ENCODE results near the gene KCTD15. TPM values are rescaled to one million over a fixed set of nuclear protein-coding genes. Genes with fewer than 3 reads are reported as not detected.

Gene KCTD15
- total and polyA plus RNA-seq, 10 of the 15 experiments (the other 5 are each of a cell fraction or from before 2014, with no cell fraction given), result not detected

DNA sequence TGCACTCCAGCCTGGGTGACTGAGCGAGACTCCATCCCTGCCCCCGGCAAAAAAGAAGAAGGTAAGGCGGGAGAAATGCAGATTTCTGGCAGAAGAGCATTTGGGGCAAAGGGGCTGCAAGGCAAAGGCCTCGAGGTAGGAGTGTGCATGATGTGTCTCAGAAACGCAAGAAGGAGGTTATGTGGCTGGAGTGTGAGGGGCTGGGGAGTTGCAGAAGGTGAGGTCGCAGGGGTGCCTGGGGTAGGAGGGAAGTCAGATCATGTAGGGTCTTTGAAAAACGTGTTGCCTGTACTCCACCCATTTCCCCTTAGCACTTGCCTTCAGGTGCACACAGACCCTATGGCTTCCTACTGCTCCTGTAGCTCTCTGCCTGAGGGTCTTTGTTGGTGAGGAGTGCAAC is 29.9 kb downstream of the KCTD15 start:
- FAIRE-seq (no peak), ATAC-seq (no peak), DNase-seq (ENCODE audit: low read depth, low spot score) (no peak)
- no peaks in the 10 kb centered on the region for H3K79me2 ChIP-seq (ENCODE audit: control insufficient read depth, insufficient read depth, low read length)
- SMC1A ChIA-PET (ENCODE audit: uncharacterized antibody, unreplicated experiment), result no interaction called here
- CTCF ChIA-PET, result no interaction called here
- H3K27ac ChIP-seq (ENCODE audit: control insufficient read depth, insufficient read depth), result no peak overlapping the region
- no peaks in the 10 kb centered on the region for H3K36me3 ChIP-seq (ENCODE audit: control insufficient read depth in 2 of 2, insufficient read depth in 2 of 2, low read length in 1 of 2)
- intact Hi-C loops (cut with micrococcal nuclease; ENCODE audit: unreplicated experiment) (no loop called here), in situ Hi-C loops (cut with MboI) (no loop called here)
- POLR2A ChIA-PET, result no interaction called here
- no peak for TF ChIP-seq HCFC1 (IDR thresholded peaks at IDR 0.05; ENCODE audit: low read length)
- no peak for TF ChIP-seq IRF3 (IDR thresholded peaks at IDR 0.05)
- TF ChIP-seq, protein P1, sequence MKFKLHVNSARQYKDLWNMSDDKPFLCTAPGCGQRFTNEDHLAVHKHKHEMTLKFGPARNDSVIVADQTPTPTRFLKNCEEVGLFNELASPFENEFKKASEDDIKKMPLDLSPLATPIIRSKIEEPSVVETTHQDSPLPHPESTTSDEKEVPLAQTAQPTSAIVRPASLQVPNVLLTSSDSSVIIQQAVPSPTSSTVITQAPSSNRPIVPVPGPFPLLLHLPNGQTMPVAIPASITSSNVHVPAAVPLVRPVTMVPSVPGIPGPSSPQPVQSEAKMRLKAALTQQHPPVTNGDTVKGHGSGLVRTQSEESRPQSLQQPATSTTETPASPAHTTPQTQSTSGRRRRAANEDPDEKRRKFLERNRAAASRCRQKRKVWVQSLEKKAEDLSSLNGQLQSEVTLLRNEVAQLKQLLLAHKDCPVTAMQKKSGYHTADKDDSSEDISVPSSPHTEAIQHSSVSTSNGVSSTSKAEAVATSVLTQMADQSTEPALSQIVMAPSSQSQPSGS (IDR thresholded peaks at IDR 0.05; ENCODE audit: low read length), result no peak
- no peaks in the 10 kb centered on the region for H3K27me3 ChIP-seq (replicated peaks in 1 of 2; ENCODE audit: control insufficient read depth in 2 of 2, insufficient read depth in 2 of 2, low read length in 1 of 2)
- no peaks in the 10 kb centered on the region for H4K20me1 ChIP-seq (ENCODE audit: control insufficient read depth, insufficient read depth)
- H3K4me3 ChIP-seq, result no peak overlapping the region
- no peak overlapping the region for H3K4me2 ChIP-seq (ENCODE audit: control insufficient read depth, insufficient read depth)
- RAD21 ChIA-PET (ENCODE audit: unreplicated experiment), result no interaction called here
- 22% methylated on average over 7 of the region's 7 CpGs for WGBS (ENCODE audit: insufficient coverage, insufficient replicate concordance, low lambda C conversion rate, missing lambda C conversion rate)
- no peak overlapping the region for H2AFZ ChIP-seq (ENCODE audit: control insufficient read depth, low read depth, low read length)
- H3K4me1 ChIP-seq (ENCODE audit: control insufficient read depth, insufficient read depth, low read length), result no peaks in the 10 kb centered on the region
- H3K9me3 ChIP-seq (replicated peaks; ENCODE audit: control insufficient read depth, insufficient read depth, low read length), result no peaks in the 10 kb centered on the region
- BruUV-seq (replicated peaks), result no TSS peak
- H3K9ac ChIP-seq (ENCODE audit: control insufficient read depth, insufficient read depth, low read length), result no peak overlapping the region

DNA sequence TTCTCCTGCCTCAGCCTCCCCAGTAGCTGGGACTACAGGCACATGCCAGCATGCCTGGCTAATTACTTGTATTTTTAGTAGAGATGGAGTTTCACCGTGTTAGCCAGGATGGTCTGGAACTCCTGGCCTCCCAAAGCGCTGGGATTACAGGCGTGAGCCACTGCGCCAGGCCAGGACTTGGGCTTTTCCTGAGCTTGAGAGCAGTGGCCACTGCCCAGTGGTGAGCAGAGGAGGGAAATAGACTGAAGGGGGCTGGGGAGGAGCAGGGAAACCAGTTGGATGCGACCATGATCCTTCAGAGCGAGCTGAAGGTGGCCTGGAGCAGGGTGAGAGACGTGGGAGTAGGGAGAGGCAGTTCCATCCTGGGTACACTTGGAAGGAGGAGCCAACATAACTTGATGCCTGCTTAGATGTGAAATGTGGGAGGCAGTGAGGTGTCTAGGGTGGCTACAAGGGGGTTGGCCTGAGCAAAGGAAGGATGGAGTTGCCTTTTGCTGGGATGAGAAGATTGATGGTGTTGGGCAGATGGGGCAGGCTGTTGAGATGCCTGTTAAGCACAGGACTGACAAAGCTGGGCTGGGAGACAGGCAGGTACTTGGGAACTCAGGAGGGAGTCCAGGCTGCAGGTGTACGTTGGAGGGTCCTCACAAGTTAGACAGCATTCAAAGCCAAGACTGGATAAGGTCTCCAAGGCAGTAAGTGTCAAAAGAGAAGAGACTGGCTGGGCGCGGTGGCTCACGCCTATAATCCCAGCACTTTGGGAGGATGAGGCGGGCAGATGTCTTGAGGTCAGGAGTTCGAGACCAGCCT is 31.8 kb downstream of the KCTD15 start:
- no peak for ATAC-seq
- FAIRE-seq, result no peak
- DNase-seq (ENCODE audit: low read depth, low spot score), result no peak
- TF ChIP-seq ZNF207 (IDR thresholded peaks at IDR 0.05; ENCODE audit: borderline replicate concordance) (no peak), CREM (IDR thresholded peaks at IDR 0.05; ENCODE audit: low read depth) (no peak), NFXL1 (IDR thresholded peaks at IDR 0.05; ENCODE audit: borderline replicate concordance) (no peak), HDAC2 (IDR thresholded peaks at IDR 0.05) (no peak), POLR2A (IDR thresholded peaks at IDR 0.05; ENCODE audit: low read depth, low read length) (no peak), KLF5 (IDR thresholded peaks at IDR 0.05; ENCODE audit: partially characterized antibody) (no peak), NR2F1 (conservative IDR thresholded peaks at IDR 0.05) (no peak), POU2F2 (IDR thresholded peaks at IDR 0.05; ENCODE audit: borderline replicate concordance, low read depth, low read length) (no peak), TARDBP (IDR thresholded peaks at IDR 0.05; ENCODE audit: borderline replicate concordance) (no peak), CBX3 (IDR thresholded peaks at IDR 0.05; ENCODE audit: borderline replicate concordance, low read depth) (no peak), HDGF (IDR thresholded peaks at IDR 0.05) (no peak), YY1 (IDR thresholded peaks at IDR 0.05; ENCODE audit: low read depth, low read length) (no peak), USF1 (IDR thresholded peaks at IDR 0.05; ENCODE audit: borderline replicate concordance, extremely low read length, insufficient read depth, low read depth, low read length) (no peak), SMARCA5 (IDR thresholded peaks at IDR 0.05) (no peak), RBBP5 (conservative IDR thresholded peaks at IDR 0.05) (no peak)

More for the DNA sequence above, 31.8 kb downstream of the KCTD15 start:
- intact Hi-C loops (cut with micrococcal nuclease; ENCODE audit: unreplicated experiment), result no loop called here
- H3K27ac ChIP-seq (ENCODE audit: control insufficient read depth, insufficient read depth), result no peak overlapping the region
- H3K27me3 ChIP-seq (replicated peaks in 1 of 2; ENCODE audit: control insufficient read depth in 2 of 2, insufficient read depth in 2 of 2, low read length in 1 of 2), result no peaks in the 10 kb centered on the region
- POLR2A ChIA-PET, result no interaction called here
- RAD21 ChIA-PET (ENCODE audit: unreplicated experiment), result no interaction called here
- H3K4me1 ChIP-seq (ENCODE audit: control insufficient read depth, insufficient read depth, low read length), result no peaks in the 10 kb centered on the region
- no peaks in the 10 kb centered on the region for H3K36me3 ChIP-seq (ENCODE audit: control insufficient read depth in 2 of 2, insufficient read depth in 2 of 2, low read length in 1 of 2)
- H4K20me1 ChIP-seq (ENCODE audit: control insufficient read depth, insufficient read depth), result no peaks in the 10 kb centered on the region
- no TSS peak for BruUV-seq (replicated peaks)
- in situ Hi-C loops (cut with MboI), result no loop called here
- H3K79me2 ChIP-seq (ENCODE audit: control insufficient read depth, insufficient read depth, low read length), result no peaks in the 10 kb centered on the region
- CTCF ChIA-PET, result no interaction called here
- 48% methylated on average over 13 of the region's 13 CpGs for whole genome bisulfite sequencing (ENCODE audit: insufficient coverage, insufficient replicate concordance, low lambda C conversion rate, missing lambda C conversion rate)
- no peak overlapping the region for H3K4me2 ChIP-seq (ENCODE audit: control insufficient read depth, insufficient read depth)
- H3K4me3 ChIP-seq, result no peak overlapping the region
- SMC1A ChIA-PET (ENCODE audit: uncharacterized antibody, unreplicated experiment), result no interaction called here
- no peaks in the 10 kb centered on the region for H3K9me3 ChIP-seq (replicated peaks; ENCODE audit: control insufficient read depth, insufficient read depth, low read length)
- H3K9ac ChIP-seq (ENCODE audit: control insufficient read depth, insufficient read depth, low read length), result no peak overlapping the region
- no peak overlapping the region for H2AFZ ChIP-seq (ENCODE audit: control insufficient read depth, low read depth, low read length)

Data from GM12878 (cell line).